K562 (cell line): ENCODE data around the gene STX12. TPM values are rescaled to one million over a fixed set of nuclear protein-coding genes. Genes with fewer than 3 reads are reported as not detected.

ENCODE experiments used
- ATAC-seq: fragments of 200-7000 bp; cut with Tn5 transposase; 3 replicates; pipeline ENCODE4 v1.9.1; 2020; ENCODE audit warnings: moderate library complexity
- BruUV-seq: library from RNA; stranded (reverse); fragments of 400-500 nt; replicated peaks from 2 replicates; lab custom pipeline; 2021; lab: Mats Ljungman, UMichigan
- CTCF ChIA-PET: fragments of 300-600 bp; formaldehyde crosslinking; extraction: SDS; loops from one replicate; lab custom pipeline; 2021; ENCODE audit warnings: low intra/inter-chr PET ratio; lab: Yijun Ruan, JAX
- POLR2A ChIA-PET: fragments of 300-600, 350-650 bp; sonication (Branson Sonifier 250); formaldehyde crosslinking; extraction: SDS; loops from one replicate; lab custom pipeline; 2021; ENCODE audit warnings: antibody characterized with exemption, inconsistent platforms; lab: Yijun Ruan, JAX
- DNase-seq, 4 experiments: peaks; one replicate each; pipeline versions ENCODE4 v3.0.0 to v3.0.0-alpha.2; 2011 to 2018; ENCODE audit warnings: low spot score in 3 of 4, mixed read lengths in 3 of 4; ENCODE audit errors: extremely low read depth in 1 of 4
- FAIRE-seq: peaks from 2 replicates; lab custom pipeline; 2011; peaks lifted over from hg19 to GRCh38; lab: Jason Lieb, UNC
- H2AFZ ChIP-seq: 2 replicates; pipeline ENCODE4 v1.6.0; 2011; ENCODE audit warnings: low read depth, low read length, control low read depth, inconsistent platforms
- H3K27ac ChIP-seq: fragments of 200-600 bp; 3 replicates; pipeline ENCODE4 v1.8.0; 2011; ENCODE audit warnings: low read depth, mild to moderate bottlenecking, control low read depth, inconsistent platforms, low read length, moderate library complexity, mixed read lengths; ENCODE audit errors: extremely low read depth
- H3K27me3 ChIP-seq, 2 experiments: fragments of 300-600 bp in 1 of 2; 2 replicates in 1 of 2; 3 replicates in 1 of 2; pipeline versions ENCODE4 v1.6.0 to v1.8.0; 2011; ENCODE audit warnings: inconsistent platforms in 2 of 2, low read length in 2 of 2, mild to moderate bottlenecking in 1 of 2, mixed read lengths in 1 of 2, moderate library complexity in 1 of 2; ENCODE audit not compliant: control insufficient read depth in 2 of 2, insufficient read depth in 2 of 2
- H3K36me3 ChIP-seq: fragments of 300-600 bp; 3 replicates; pipeline ENCODE4 v1.8.0; 2011; ENCODE audit warnings: mild to moderate bottlenecking, low read length, inconsistent platforms; ENCODE audit not compliant: control insufficient read depth, insufficient read depth
- H3K4me1 ChIP-seq, 2 experiments: fragments of 200-600 bp in 1 of 2; replicated peaks in 1 of 2; 2 replicates in 1 of 2; 3 replicates in 1 of 2; pipeline versions ENCODE4 v1.5.1 to v1.8.0; 2011; ENCODE audit warnings: inconsistent platforms in 2 of 2, low read length in 2 of 2, mild to moderate bottlenecking in 1 of 2, mixed read lengths in 1 of 2, moderate library complexity in 1 of 2; ENCODE audit not compliant: control insufficient read depth in 2 of 2, insufficient read depth in 2 of 2
- H3K4me2 ChIP-seq: 2 replicates; pipeline ENCODE4 v1.6.1; 2011; ENCODE audit warnings: low read length, control low read depth, inconsistent platforms, mixed read lengths; ENCODE audit not compliant: insufficient read depth
- H3K4me3 ChIP-seq: fragments of 200-600 bp; sonication (generic), shearing (Covaris generic); 2 replicates; pipeline ENCODE4 v1.5.1; 2016; ENCODE audit warnings: control low read depth, inconsistent platforms
- H3K79me2 ChIP-seq: fragments of 200-600 bp; 3 replicates; pipeline ENCODE4 v1.8.0; 2011; ENCODE audit warnings: low read length, inconsistent platforms; ENCODE audit not compliant: control insufficient read depth, insufficient read depth
- H3K9ac ChIP-seq, 2 experiments: 2 replicates each; pipeline versions ENCODE4 v1.6.0 to v1.6.1; 2011; ENCODE audit warnings: low read depth in 2 of 2, low read length in 2 of 2, control low read depth in 1 of 2, inconsistent platforms in 1 of 2, mild to moderate bottlenecking in 1 of 2, mixed read lengths in 1 of 2; ENCODE audit not compliant: insufficient read depth in 1 of 2
- H3K9me1 ChIP-seq: one replicate; pipeline ENCODE4 v1.6.0; 2011; ENCODE audit warnings: inconsistent platforms, mild to moderate bottlenecking, low read length, moderate library complexity; ENCODE audit not compliant: control insufficient read depth, insufficient read depth
- H3K9me3 ChIP-seq: replicated peaks from 2 replicates; pipeline ENCODE4 v1.5.1; 2011; ENCODE audit warnings: low read depth, low read length, inconsistent platforms; ENCODE audit not compliant: control insufficient read depth, insufficient read depth
- H4K20me1 ChIP-seq: replicated peaks from 2 replicates; pipeline ENCODE4 v1.6.1; 2011; ENCODE audit warnings: low read length, inconsistent platforms, mixed read lengths; ENCODE audit not compliant: control insufficient read depth, insufficient read depth
- BCOR ChIP-seq: fragments of 450-650 bp; IDR thresholded peaks from 2 replicates; pipeline ENCODE4 v1.6.1; 2016
- CAMTA2 ChIP-seq: fragments of 250-450 bp; sonication (Bioruptor Pico); conservative IDR thresholded peaks from 2 replicates; pipeline ENCODE4 v1.5.1; 2022
- ETV1 ChIP-seq: fragments of 450-650 bp; conservative IDR thresholded peaks from 2 replicates; pipeline ENCODE4 v1.6.1; 2016; ENCODE audit warnings: missing genetic modification characterization, control low read depth, low read depth, missing compliant biosample characterization
- HMGN3 ChIP-seq: IDR thresholded peaks from 2 replicates; pipeline ENCODE4 v1.6.1; 2011; ENCODE audit warnings: borderline replicate concordance, low read depth, mild to moderate bottlenecking, mixed read lengths, low read length; ENCODE audit not compliant: insufficient read length; ENCODE audit errors: extremely low read depth
- KDM5B ChIP-seq: fragments of 200-600 bp; sonication (generic); IDR thresholded peaks from 2 replicates; pipeline ENCODE4 v1.6.1; 2012; ENCODE audit warnings: low read depth, mild to moderate bottlenecking, moderate library complexity, low read length, control low read depth, inconsistent platforms; ENCODE audit not compliant: insufficient replicate concordance
- PYGO2 ChIP-seq: fragments of 450-650 bp; IDR thresholded peaks from 2 replicates; pipeline ENCODE4 v1.6.1; 2016; ENCODE audit warnings: mild to moderate bottlenecking, missing genetic modification characterization, moderate library complexity, missing compliant biosample characterization
- ZFP36 ChIP-seq: fragments of 150-350 bp; IDR thresholded peaks from 2 replicates; pipeline ENCODE4 v1.6.1; 2018; ENCODE audit warnings: low read length, low read depth; ENCODE audit not compliant: partially characterized antibody
- ZNF282 ChIP-seq: sonication (generic); formaldehyde crosslinking; IDR thresholded peaks from 2 replicates; pipeline ENCODE4 v1.8.1; 2023; ENCODE audit warnings: missing genetic modification reagents
- WGBS: fragments of 100-300 bp; shearing (Covaris generic); methylation state at CpG from one replicate; pipeline ENCODE4 v1.1.6; 2016; ENCODE audit warnings: low coverage, mixed read lengths; ENCODE audit not compliant: insufficient coverage; ENCODE audit errors: missing lambda C conversion rate; 5-methylcytosine and 5-hydroxymethylcytosine counted together
- in situ Hi-C: fragments of 300-500 bp; cut with MboI; formaldehyde crosslinking; loops from 4 replicates; pipeline ENCODE4 v1.15.0; 2018; ENCODE audit warnings: inconsistent platforms, mixed read lengths
- intact Hi-C: fragments of 100-400 bp; cut with micrococcal nuclease; formaldehyde crosslinking; loops from 2 replicates; pipeline ENCODE4 v1.14.2; 2022
- polyA plus RNA-seq, 8 experiments: library from polyadenylated mRNA; depleted of rRNA in 4 of 8; stranded (reverse) in 5 of 8; unstranded in 3 of 8; fragments of >200 nt; fragmentation: Nextera tagmentation in 2 of 8; fragmentation: Illumina TruSeq in 1 of 8; extraction: Ambion mirVana in 2 of 8; extraction: Trizol in 1 of 8; gene quantifications; 2 replicates each; pipeline versions ENCODE4 v1.2.1 to v1.2.3, GENCODE V29; 2011 to 2014; ENCODE audit warnings: inconsistent platforms in 1 of 8, missing spikeins in 1 of 8
- total RNA-seq, 7 experiments: library from RNA; depleted of rRNA in 6 of 7; stranded (reverse); fragments of >200 nt in 6 of 7; fragmentation: Illumina TruSeq in 2 of 7; extraction: Trizol in 2 of 7; gene quantifications; 2 replicates each; pipeline versions ENCODE4 v1.2.1 to v1.2.3, GENCODE V29; 2011 to 2021; ENCODE audit warnings: low replicate concordance in 1 of 7
- TF ChIP-seq, protein P1 (sequence below): sonication (generic); formaldehyde crosslinking; IDR thresholded peaks from 2 replicates; pipeline ENCODE4 v1.9.0; 2022; ENCODE audit warnings: mild to moderate bottlenecking, missing genetic modification reagents
- TF ChIP-seq, protein P2 (sequence below), 2 experiments: fragments of 450-650 bp; IDR thresholded peaks; 2 replicates each; pipeline ENCODE4 v1.6.1; 2016
- TF ChIP-seq, protein P3 (sequence below): fragments of 450-650 bp; IDR thresholded peaks from 2 replicates; pipeline ENCODE4 v1.6.1; 2014; ENCODE audit warnings: low read depth, mild to moderate bottlenecking, moderate library complexity, borderline replicate concordance
- TF ChIP-seq, protein P4 (sequence below), 2 experiments: IDR thresholded peaks; 2 replicates each; pipeline ENCODE4 v1.6.1; 2011; ENCODE audit warnings: borderline replicate concordance in 1 of 2, control low read depth in 1 of 2, low read depth in 1 of 2, low read length in 1 of 2, mild to moderate bottlenecking in 1 of 2, mixed read lengths in 1 of 2, moderate library complexity in 1 of 2; ENCODE audit not compliant: insufficient read depth in 1 of 2, insufficient read length in 1 of 2, poor library complexity in 1 of 2, severe bottlenecking in 1 of 2; ENCODE audit errors: extremely low read depth in 1 of 2

STX12 gene
- total and polyA plus RNA-seq, 9 of the 15 experiments (the other 6 are each of a cell fraction or from before 2014, with no cell fraction given): 16.9 to 31.3 (median 25.7) TPM

DNA sequence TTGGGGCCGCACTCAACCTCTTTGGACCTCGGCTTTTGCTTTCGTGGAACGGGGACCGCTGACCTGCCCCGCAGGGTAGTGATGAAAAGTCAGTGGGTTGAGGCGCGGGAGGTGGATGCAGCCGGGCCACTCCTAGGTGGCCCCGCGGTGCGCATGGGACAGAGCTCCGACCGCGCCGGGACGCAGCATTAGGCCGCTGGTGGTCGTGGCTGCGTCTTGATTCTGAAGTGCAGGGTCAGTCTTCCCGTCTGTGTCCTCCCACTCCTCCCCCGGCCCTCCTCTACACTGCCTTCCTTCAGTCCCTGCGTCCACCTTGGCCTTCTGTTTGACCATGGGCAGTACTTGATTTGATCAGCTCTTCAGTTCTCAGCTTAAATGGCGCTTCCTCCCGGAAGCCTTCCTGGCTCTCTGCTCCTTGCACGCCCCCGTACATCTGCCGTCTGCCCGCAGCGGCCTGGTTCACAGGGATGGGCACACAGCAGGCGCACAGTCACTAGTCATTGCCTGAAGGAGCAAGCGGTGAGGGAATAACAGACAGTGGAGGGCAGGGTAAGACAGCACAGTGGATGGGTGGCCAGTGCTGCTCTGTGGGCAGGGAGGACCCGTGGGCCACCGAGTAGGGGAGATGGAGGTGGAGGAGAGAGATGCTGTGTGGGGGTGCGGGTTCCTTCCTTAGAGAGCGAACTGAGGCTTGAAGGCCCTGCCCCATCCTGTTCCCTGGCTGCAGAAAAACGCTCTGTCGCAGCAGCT lies 100.0 kb downstream of the STX12 start:
- Histone ChIP-seq H3K4me3 (peak overlapping the region; percentile 67), H3K27ac (no peak overlapping the region), H3K4me2 (peak overlapping the region; percentile 85), H2AFZ (peak overlapping the region; percentile 96), H3K36me3 (peaks cover 2% of the 10 kb centered on the region; the same call in 1 of the 3 replicates), H4K20me1 (no peaks in the 10 kb centered on the region; the same call in 1 of the 2 replicates), H3K4me1 (peaks cover 21 to 43% of the 10 kb centered on the region in 2 experiments), H3K79me2 (peaks cover 3% of the 10 kb centered on the region; the same call in 1 of the 3 replicates), H3K9ac (peak overlapping the region; percentile 58 to 97), H3K27me3 (no peaks in the 10 kb centered on the region), H3K9me1 (no peaks in the 10 kb centered on the region), H3K9me3 (no peaks in the 10 kb centered on the region)
- FAIRE-seq (peak; percentile 58), ATAC-seq (peak; percentile 72), DNase-seq (peak in 3 of 4 experiments; percentile 42 to 65 (median 63))
- POLR2A ChIA-PET: interaction anchor here (0.6 to 1.2 kb wide), 4 partner anchors 9 to 229 kb away, joined by 3 to 4 read pairs (median 3); no protein-coding TSS in a partner anchor
- CTCF ChIA-PET: no interaction called here
- intact Hi-C loops: no loop called here
- in situ Hi-C loops: no loop called here
- 17% methylated on average over 38 of the region's 38 CpGs for WGBS
- BruUV-seq: TSS peak; percentile 76
- TF ChIP-seq ZNF282 (CRISPR knock-in tag) (0 out of 2 replicates have a peak, but pooled peaks have one; percentile 44), ZFP36 (peak; percentile 99), KDM5B (peak; percentile 31), BCOR (peak; percentile 95), HMGN3 (peak; percentile 12), PYGO2 (no peak), CAMTA2 (no peak), ETV1 (tag) (peak; percentile 16; the same call in 1 of the 2 replicates)
- TF ChIP-seq, protein P1, sequence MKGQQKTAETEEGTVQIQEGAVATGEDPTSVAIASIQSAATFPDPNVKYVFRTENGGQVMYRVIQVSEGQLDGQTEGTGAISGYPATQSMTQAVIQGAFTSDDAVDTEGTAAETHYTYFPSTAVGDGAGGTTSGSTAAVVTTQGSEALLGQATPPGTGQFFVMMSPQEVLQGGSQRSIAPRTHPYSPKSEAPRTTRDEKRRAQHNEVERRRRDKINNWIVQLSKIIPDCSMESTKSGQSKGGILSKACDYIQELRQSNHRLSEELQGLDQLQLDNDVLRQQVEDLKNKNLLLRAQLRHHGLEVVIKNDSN (CRISPR knock-in tag): peak; percentile 32; the same call in 1 of the 2 replicates
- TF ChIP-seq, protein P2, sequence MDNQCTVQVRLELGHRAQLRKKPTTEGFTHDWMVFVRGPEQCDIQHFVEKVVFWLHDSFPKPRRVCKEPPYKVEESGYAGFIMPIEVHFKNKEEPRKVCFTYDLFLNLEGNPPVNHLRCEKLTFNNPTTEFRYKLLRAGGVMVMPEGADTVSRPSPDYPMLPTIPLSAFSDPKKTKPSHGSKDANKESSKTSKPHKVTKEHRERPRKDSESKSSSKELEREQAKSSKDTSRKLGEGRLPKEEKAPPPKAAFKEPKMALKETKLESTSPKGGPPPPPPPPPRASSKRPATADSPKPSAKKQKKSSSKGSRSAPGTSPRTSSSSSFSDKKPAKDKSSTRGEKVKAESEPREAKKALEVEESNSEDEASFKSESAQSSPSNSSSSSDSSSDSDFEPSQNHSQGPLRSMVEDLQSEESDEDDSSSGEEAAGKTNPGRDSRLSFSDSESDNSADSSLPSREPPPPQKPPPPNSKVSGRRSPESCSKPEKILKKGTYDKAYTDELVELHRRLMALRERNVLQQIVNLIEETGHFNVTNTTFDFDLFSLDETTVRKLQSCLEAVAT (IDR thresholded peaks at IDR 0.05): 0 out of 4 replicates have a peak, but pooled peaks of 1 of the 2 experiments have one; percentile 29
- TF ChIP-seq, protein P3, sequence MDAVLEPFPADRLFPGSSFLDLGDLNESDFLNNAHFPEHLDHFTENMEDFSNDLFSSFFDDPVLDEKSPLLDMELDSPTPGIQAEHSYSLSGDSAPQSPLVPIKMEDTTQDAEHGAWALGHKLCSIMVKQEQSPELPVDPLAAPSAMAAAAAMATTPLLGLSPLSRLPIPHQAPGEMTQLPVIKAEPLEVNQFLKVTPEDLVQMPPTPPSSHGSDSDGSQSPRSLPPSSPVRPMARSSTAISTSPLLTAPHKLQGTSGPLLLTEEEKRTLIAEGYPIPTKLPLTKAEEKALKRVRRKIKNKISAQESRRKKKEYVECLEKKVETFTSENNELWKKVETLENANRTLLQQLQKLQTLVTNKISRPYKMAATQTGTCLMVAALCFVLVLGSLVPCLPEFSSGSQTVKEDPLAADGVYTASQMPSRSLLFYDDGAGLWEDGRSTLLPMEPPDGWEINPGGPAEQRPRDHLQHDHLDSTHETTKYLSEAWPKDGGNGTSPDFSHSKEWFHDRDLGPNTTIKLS: 0 out of 2 replicates have a peak, but pooled peaks have one; percentile 37
- TF ChIP-seq, protein P4, sequence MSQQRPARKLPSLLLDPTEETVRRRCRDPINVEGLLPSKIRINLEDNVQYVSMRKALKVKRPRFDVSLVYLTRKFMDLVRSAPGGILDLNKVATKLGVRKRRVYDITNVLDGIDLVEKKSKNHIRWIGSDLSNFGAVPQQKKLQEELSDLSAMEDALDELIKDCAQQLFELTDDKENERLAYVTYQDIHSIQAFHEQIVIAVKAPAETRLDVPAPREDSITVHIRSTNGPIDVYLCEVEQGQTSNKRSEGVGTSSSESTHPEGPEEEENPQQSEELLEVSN (IDR thresholded peaks at IDR 0.05; ENCODE audit: borderline replicate concordance in 1 of 2, extremely low read depth in 1 of 2, insufficient read depth in 1 of 2, insufficient read length in 1 of 2, low read depth in 1 of 2, low read length in 1 of 2, poor library complexity in 1 of 2, severe bottlenecking in 1 of 2): peak in 1 of 2 experiments; percentile 14
